Calu3 (cell line): ENCODE measurements around the gene COL11A2. TPM values are rescaled to one million over a fixed set of nuclear protein-coding genes. Genes with fewer than 3 reads are reported as not detected.

ENCODE experiments used
- BruUV-seq: library from RNA; stranded (reverse); fragments of 400-500 nt; replicated peaks from 2 replicates; lab custom pipeline; 2021; lab: Mats Ljungman, UMichigan
- CTCF ChIA-PET: fragments of 300-600 bp; sonication (Branson Sonifier 250); formaldehyde crosslinking; loops from one replicate; lab custom pipeline; 2022; ENCODE audit warnings: antibody characterized with exemption; lab: Charles Lee
- DNase-seq: peaks from one replicate; pipeline ENCODE4 v3.0.0; 2022
- H3K27ac Mint-ChIP-seq: one replicate; pipeline ENCODE4 v1.8.0; 2022; ENCODE audit warnings: mixed read lengths; ENCODE audit not compliant: unreplicated experiment
- H3K27me3 Mint-ChIP-seq: one replicate; pipeline ENCODE4 v1.8.0; 2022; ENCODE audit warnings: mixed read lengths; ENCODE audit not compliant: unreplicated experiment
- H3K36me3 Mint-ChIP-seq: one replicate; pipeline ENCODE4 v1.8.0; 2022; ENCODE audit warnings: mild to moderate bottlenecking, moderate library complexity, mixed read lengths; ENCODE audit not compliant: insufficient read depth, unreplicated experiment
- H3K4me1 Mint-ChIP-seq: one replicate; pipeline ENCODE4 v1.8.0; 2022; ENCODE audit warnings: mild to moderate bottlenecking, low read depth, mixed read lengths; ENCODE audit not compliant: unreplicated experiment
- H3K4me3 Mint-ChIP-seq: one replicate; pipeline ENCODE4 v1.8.0; 2022; ENCODE audit warnings: mild to moderate bottlenecking, low read depth, moderate library complexity, mixed read lengths; ENCODE audit not compliant: unreplicated experiment
- H3K9me3 Mint-ChIP-seq: one replicate; pipeline ENCODE4 v1.8.0; 2022; ENCODE audit warnings: low read depth, mixed read lengths; ENCODE audit not compliant: unreplicated experiment
- intact Hi-C: fragments of 100-400 bp; cut with micrococcal nuclease; formaldehyde crosslinking; loops from one replicate; pipeline ENCODE4 v1.10.0; 2022; ENCODE audit not compliant: unreplicated experiment
- total RNA-seq: library from RNA; stranded (reverse); gene quantifications from 2 replicates; pipeline ENCODE4 v1.2.3, GENCODE V29; 2022
- TF ChIP-seq, protein P1 (sequence below): fragments of 200-600 bp; IDR thresholded peaks from one replicate; pipeline ENCODE4 v1.8.0; 2022; ENCODE audit warnings: antibody characterized with exemption; ENCODE audit not compliant: unreplicated experiment

Gene COL11A2
- total RNA-seq, 1 experiment from 2014 or later: 1.8 TPM

DNA sequence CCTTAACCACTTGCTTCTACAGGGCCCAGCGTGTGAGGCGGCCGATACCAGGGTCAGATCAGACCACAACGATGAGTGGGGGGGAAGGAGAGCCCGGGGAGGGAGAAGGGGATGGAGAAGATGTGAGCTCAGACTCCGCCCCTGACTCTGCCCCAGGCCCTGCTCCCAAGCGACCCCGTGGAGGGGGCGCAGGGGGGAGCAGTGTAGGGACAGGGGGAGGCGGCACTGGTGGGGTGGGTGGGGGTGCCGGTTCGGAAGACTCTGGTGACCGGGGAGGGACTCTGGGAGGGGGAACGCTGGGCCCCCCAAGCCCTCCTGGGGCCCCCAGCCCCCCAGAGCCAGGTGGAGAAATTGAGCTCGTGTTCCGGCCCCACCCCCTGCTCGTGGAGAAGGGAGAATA, 18.9 kb upstream of the COL11A2 start:
- no peak overlapping the region for H3K4me3 Mint-ChIP-seq
- H3K9me3 Mint-ChIP-seq: no peaks in the 10 kb centered on the region
- peaks cover 56% of the 10 kb centered on the region for H3K36me3 Mint-ChIP-seq
- CTCF ChIA-PET: no interaction called here
- no peak for DNase-seq
- TF ChIP-seq, protein P1, sequence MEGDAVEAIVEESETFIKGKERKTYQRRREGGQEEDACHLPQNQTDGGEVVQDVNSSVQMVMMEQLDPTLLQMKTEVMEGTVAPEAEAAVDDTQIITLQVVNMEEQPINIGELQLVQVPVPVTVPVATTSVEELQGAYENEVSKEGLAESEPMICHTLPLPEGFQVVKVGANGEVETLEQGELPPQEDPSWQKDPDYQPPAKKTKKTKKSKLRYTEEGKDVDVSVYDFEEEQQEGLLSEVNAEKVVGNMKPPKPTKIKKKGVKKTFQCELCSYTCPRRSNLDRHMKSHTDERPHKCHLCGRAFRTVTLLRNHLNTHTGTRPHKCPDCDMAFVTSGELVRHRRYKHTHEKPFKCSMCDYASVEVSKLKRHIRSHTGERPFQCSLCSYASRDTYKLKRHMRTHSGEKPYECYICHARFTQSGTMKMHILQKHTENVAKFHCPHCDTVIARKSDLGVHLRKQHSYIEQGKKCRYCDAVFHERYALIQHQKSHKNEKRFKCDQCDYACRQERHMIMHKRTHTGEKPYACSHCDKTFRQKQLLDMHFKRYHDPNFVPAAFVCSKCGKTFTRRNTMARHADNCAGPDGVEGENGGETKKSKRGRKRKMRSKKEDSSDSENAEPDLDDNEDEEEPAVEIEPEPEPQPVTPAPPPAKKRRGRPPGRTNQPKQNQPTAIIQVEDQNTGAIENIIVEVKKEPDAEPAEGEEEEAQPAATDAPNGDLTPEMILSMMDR: no peak
- peaks cover 36% of the 10 kb centered on the region for H3K4me1 Mint-ChIP-seq
- no TSS peak for BruUV-seq
- peaks cover 48% of the 10 kb centered on the region for H3K27me3 Mint-ChIP-seq
- intact Hi-C loops: no loop called here
- H3K27ac Mint-ChIP-seq: no peak overlapping the region

DNA sequence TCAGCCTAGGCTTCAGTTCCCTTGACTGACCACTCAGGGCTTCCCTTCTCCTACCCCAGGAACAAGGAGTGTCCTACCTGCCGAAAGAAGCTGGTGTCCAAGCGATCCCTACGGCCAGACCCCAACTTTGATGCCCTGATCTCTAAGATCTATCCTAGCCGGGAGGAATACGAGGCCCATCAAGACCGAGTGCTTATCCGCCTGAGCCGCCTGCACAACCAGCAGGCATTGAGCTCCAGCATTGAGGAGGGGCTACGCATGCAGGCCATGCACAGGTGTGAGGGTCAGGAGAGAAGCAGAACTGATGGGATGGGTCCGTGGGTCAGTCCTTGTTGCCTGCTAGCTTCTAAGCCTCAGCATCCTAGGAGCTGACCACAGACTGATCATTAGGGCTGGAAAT, 17.6 kb upstream of the COL11A2 start:
- Mint-ChIP-seq H3K36me3 (peaks cover 69% of the 10 kb centered on the region), H3K4me3 (peak overlapping the region; percentile 83)
- intact Hi-C loops: loop anchor here (5.0 kb wide), 1 partner anchor 37 kb away; no protein-coding TSS in a partner anchor

DNA sequence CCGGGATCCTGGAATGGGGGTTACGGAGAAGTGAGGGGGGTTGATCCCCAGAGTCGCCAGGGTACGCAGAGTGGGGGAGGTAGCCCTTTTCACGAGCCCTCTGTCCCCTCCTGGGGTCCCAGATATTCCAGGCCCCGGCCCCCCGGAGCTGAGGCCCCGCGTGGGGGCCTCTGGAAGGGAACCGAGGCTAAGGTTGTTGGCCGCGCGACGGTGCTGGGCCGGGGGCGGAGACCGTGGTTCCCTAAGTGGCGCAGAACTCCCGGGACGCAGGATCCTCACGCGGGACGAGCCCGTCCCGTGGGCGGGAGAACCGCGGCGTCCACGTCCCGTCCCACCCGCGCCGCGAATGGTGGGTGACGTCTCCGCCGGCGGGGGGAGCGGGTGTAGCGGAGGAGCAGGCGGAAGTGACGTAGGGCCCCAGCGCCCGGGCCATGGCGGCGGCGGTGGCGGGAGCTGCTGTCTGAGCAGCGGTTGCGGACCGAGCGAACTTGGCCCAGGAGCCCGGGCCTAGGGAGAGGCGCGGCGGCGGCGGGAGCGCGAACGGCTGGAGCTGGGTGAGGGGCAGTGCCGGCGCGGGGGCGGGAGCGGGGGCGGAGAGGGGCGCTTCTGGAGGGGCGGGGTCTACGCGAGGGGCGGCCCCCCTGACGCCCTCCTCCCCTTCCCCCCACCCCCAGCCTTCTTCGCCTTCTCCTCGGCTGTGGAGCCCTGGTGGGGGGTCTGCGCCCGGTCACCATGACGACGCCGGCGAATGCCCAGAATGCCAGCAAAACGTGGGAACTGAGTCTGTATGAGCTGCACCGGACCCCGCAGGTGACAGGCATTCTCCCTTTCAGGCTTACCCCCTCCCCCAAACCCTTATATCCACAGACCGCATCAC, 16.1 kb upstream of the COL11A2 start, which contains the start of gene RING1:
RING1 (plus strand) TSS at position 410 of the 877 bp plus-strand sequence; CDS start at position 733, 323 bp downstream.
- TF ChIP-seq, protein P1: no peak
- DNase-seq: peak; percentile 92

More for the DNA sequence above, 17.6 kb upstream of the COL11A2 start:
- TF ChIP-seq, protein P1: no peak
- no peak for DNase-seq
- no TSS peak for BruUV-seq
- Mint-ChIP-seq H3K27me3 (peaks cover 35% of the 10 kb centered on the region), H3K4me1 (peaks cover 49% of the 10 kb centered on the region), H3K9me3 (no peaks in the 10 kb centered on the region), H3K27ac (no peak overlapping the region)
- CTCF ChIA-PET: interaction anchor here (1.9 kb wide), 1 partner anchor 39 kb away, joined by 13 read pairs; no protein-coding TSS in a partner anchor

DNA sequence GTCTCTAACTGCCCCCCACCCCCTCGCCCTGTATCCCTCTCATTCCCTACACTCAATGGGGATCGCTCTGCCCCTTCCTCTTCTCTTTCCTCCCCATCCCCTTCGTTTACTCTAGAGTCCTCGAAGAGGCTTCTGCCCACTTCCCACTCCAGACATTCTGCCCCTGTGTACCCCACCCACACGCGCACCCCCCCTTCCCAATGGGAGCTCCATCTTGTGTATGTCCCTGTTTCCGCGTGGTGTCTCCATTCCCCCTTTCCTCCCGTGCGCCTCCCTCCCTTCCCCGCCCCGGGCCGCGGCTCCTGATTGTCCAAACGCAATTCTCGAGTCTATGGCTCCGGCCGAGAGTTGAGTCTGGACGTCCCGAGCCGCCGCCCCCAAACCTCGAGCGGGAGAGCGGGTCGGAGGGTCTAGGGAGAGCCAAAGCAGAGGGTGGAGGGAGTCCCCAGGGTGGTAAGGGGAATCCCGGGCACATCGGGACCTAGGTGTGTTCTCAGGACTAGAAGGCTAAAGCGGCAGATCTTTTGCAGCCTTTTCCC, 15.4 kb upstream of the COL11A2 start:
- intact Hi-C loops: loop anchor here (5.0 kb wide), 1 partner anchor 40 kb away; no protein-coding TSS in a partner anchor
- H3K4me3 Mint-ChIP-seq: peak overlapping the region; percentile 83

More for the DNA sequence above, 16.1 kb upstream of the COL11A2 start, which contains the start of gene RING1:
- peaks cover 55% of the 10 kb centered on the region for H3K4me1 Mint-ChIP-seq
- CTCF ChIA-PET: interaction anchor here (0.5 to 1.9 kb wide), 6 partner anchors 20 to 112 kb away, joined by 3 to 13 read pairs (median 4); no protein-coding TSS in a partner anchor
- TSS peak; percentile 99 for BruUV-seq
- intact Hi-C loops: loop anchor here (5.0 kb wide), 1 partner anchor 39 kb away; no protein-coding TSS in a partner anchor
- peaks cover 74% of the 10 kb centered on the region for H3K36me3 Mint-ChIP-seq
- H3K9me3 Mint-ChIP-seq: no peaks in the 10 kb centered on the region
- H3K27me3 Mint-ChIP-seq: peaks cover 20% of the 10 kb centered on the region
- peak within 1 kb of the TSS; percentile 94 for H3K27ac Mint-ChIP-seq
- peak within 1 kb of the TSS; percentile 83 for H3K4me3 Mint-ChIP-seq

More for the DNA sequence above, 15.4 kb upstream of the COL11A2 start:
- Mint-ChIP-seq H3K36me3 (peaks cover 74% of the 10 kb centered on the region), H3K27me3 (peaks cover 12% of the 10 kb centered on the region), H3K27ac (peak overlapping the region; percentile 94), H3K9me3 (no peaks in the 10 kb centered on the region), H3K4me1 (peaks cover 55% of the 10 kb centered on the region)
- BruUV-seq: no TSS peak
- DNase-seq: peak; percentile 60
- TF ChIP-seq, protein P1: no peak
- CTCF ChIA-PET: interaction anchor here (0.5 to 1.9 kb wide), 4 partner anchors 20 to 112 kb away, joined by 4 to 13 read pairs (median 4); no protein-coding TSS in a partner anchor
